GM19395 (cell line): ENCODE results near the gene PSG1.
"Not testable (repeated sequence)": the region's sequence is repeated elsewhere in the genome, so short reads cannot be mapped to it uniquely, and the experiment has no call there.

Experiments used
- ATAC-seq: cut with Tn5 transposase; IDR thresholded peaks from one replicate; pipeline ENCODE4 v1.9.1; 2021; ENCODE audit warnings: mild to moderate bottlenecking, moderate library complexity; ENCODE audit not compliant: unreplicated experiment

PSG1 gene

GRCh38 chr19:42879613-42880012, at the start of gene PSG1:
Gene PSG1, minus strand, starts transcription at chr19:42879713. Its CDS starts 132 bp downstream, at chr19:42879581.
- ATAC-seq: no peak

GRCh38 chr19:42928896-42929295, 49.4 kb upstream of the PSG1 start:
- ATAC-seq: no peak

- no peak for ATAC-seq
Observed at GRCh38 chr19:42926781-42927180, 47.3 kb upstream of the PSG1 start.

GRCh38 chr19:42923106-42923505, 43.6 kb upstream of the PSG1 start:
- not testable (repeated sequence) for ATAC-seq

GRCh38 chr19:42920971-42921370, 41.5 kb upstream of the PSG1 start:
- ATAC-seq: not testable (repeated sequence)

GRCh38 chr19:42919757-42920079, 40.2 kb upstream of the PSG1 start:
- ATAC-seq: no peak

- not testable (repeated sequence) for ATAC-seq
Observed at GRCh38 chr19:42919070-42919756, 39.7 kb upstream of the PSG1 start.

GRCh38 chr19:42918377-42919069, 39.0 kb upstream of the PSG1 start:
- ATAC-seq: not testable (repeated sequence)

- not testable (repeated sequence) for ATAC-seq
Observed at GRCh38 chr19:42917634-42918033, 38.1 kb upstream of the PSG1 start, which contains the start of gene PSG6. Gene PSG6, minus strand, starts transcription at chr19:42917894. Its CDS starts 102 bp downstream, at chr19:42917792.

GRCh38 chr19:42916931-42917330, 37.4 kb upstream of the PSG1 start:
- not testable (repeated sequence) for ATAC-seq

- ATAC-seq: not testable (repeated sequence)
Observed at GRCh38 chr19:42913516-42913915, 34.0 kb upstream of the PSG1 start.

- not testable (repeated sequence) for ATAC-seq
Observed at GRCh38 chr19:42912941-42913340, 33.4 kb upstream of the PSG1 start.

- not testable (repeated sequence) for ATAC-seq
Observed at GRCh38 chr19:42911731-42912130, 32.2 kb upstream of the PSG1 start.

- ATAC-seq: not testable (repeated sequence)
Observed at GRCh38 chr19:42906162-42906561, 26.6 kb upstream of the PSG1 start.

GRCh38 chr19:42900561-42900960, 21.0 kb upstream of the PSG1 start:
- not testable (repeated sequence) for ATAC-seq

- ATAC-seq: not testable (repeated sequence)
Observed at GRCh38 chr19:42899674-42900073, 20.2 kb upstream of the PSG1 start.

GRCh38 chr19:42899110-42899509, 19.6 kb upstream of the PSG1 start:
- not testable (repeated sequence) for ATAC-seq

GRCh38 chr19:42898656-42899055, 19.1 kb upstream of the PSG1 start:
- not testable (repeated sequence) for ATAC-seq

GRCh38 chr19:42897729-42898128, 18.2 kb upstream of the PSG1 start:
- ATAC-seq: not testable (repeated sequence)

- not testable (repeated sequence) for ATAC-seq
Observed at GRCh38 chr19:42890446-42890845, 10.9 kb upstream of the PSG1 start.

- ATAC-seq: not testable (repeated sequence)
Observed at GRCh38 chr19:42887876-42888445, 8.4 kb upstream of the PSG1 start.

GRCh38 chr19:42882730-42883129, 3.2 kb upstream of the PSG1 start:
- not testable (repeated sequence) for ATAC-seq
